Fibroblast of lung (primary cell): Measurements from ENCODE around the gene ALDH7A1. TPM values are rescaled to one million over a fixed set of nuclear protein-coding genes. Genes with fewer than 3 reads are reported as not detected.
"Not testable (repeated sequence)": the region's sequence is repeated elsewhere in the genome, so short reads cannot be mapped to it uniquely, and the experiment has no call there.

ENCODE experiments used
- DNase-seq, 2 donors: peaks; one replicate each; pipeline versions ENCODE4 v3.0.0 to v3.0.0-alpha.2; 2010; ENCODE audit warnings: low read depth in 2 of 2
- H2AFZ ChIP-seq: 2 replicates; pipeline ENCODE4 v1.5.1; 2012; ENCODE audit warnings: low read length, control low read depth, inconsistent platforms
- H3K27ac ChIP-seq: 2 replicates; pipeline ENCODE4 v1.5.1; 2011; ENCODE audit warnings: low read length, control low read depth; ENCODE audit not compliant: insufficient read depth
- H3K27me3 ChIP-seq: 2 replicates; pipeline ENCODE4 v1.5.1; 2011; ENCODE audit warnings: mild to moderate bottlenecking, low read length; ENCODE audit not compliant: control insufficient read depth, insufficient read depth
- H3K36me3 ChIP-seq: 2 replicates; pipeline ENCODE4 v1.5.1; 2011; ENCODE audit warnings: low read length; ENCODE audit not compliant: control insufficient read depth, insufficient read depth
- H3K4me1 ChIP-seq: 2 replicates; pipeline ENCODE4 v1.5.1; 2011; ENCODE audit warnings: low read length; ENCODE audit not compliant: control insufficient read depth, insufficient read depth; ENCODE audit errors: extremely low read depth
- H3K4me2 ChIP-seq: 2 replicates; pipeline ENCODE4 v1.5.1; 2011; ENCODE audit warnings: low read length, control low read depth; ENCODE audit not compliant: insufficient read depth; ENCODE audit errors: extremely low read depth
- H3K4me3 ChIP-seq, 4 experiments: fragments of 200-600 bp in 1 of 4; sonication (generic) in 1 of 4; replicated peaks in 1 of 4; 2 replicates each; pipeline ENCODE4 v1.5.1; 2011 to 2016; ENCODE audit warnings: low read length in 4 of 4, low read depth in 3 of 4, mild to moderate bottlenecking in 3 of 4, control low read depth in 2 of 4, inconsistent platforms in 1 of 4, mixed read lengths in 1 of 4; ENCODE audit not compliant: insufficient read depth in 1 of 4; ENCODE audit errors: control extremely low read depth in 1 of 4
- H3K79me2 ChIP-seq: 2 replicates; pipeline ENCODE4 v1.5.1; 2012; ENCODE audit warnings: mild to moderate bottlenecking, low read length, inconsistent platforms; ENCODE audit not compliant: control insufficient read depth, insufficient read depth
- H3K9ac ChIP-seq: 2 replicates; pipeline ENCODE4 v1.5.1; 2011; ENCODE audit warnings: mild to moderate bottlenecking, low read length, control low read depth; ENCODE audit not compliant: insufficient read depth
- H3K9me3 ChIP-seq: 2 replicates; pipeline ENCODE4 v1.5.1; 2012; ENCODE audit warnings: low read depth, low read length; ENCODE audit not compliant: control insufficient read depth, insufficient read depth
- H4K20me1 ChIP-seq: 2 replicates; pipeline ENCODE4 v1.5.1; 2011; ENCODE audit warnings: low read length; ENCODE audit not compliant: control insufficient read depth, insufficient read depth; ENCODE audit errors: extremely low read depth
- CTCF ChIP-seq, 2 donors: IDR thresholded peaks in 1 of 2; conservative IDR thresholded peaks in 1 of 2; 1 replicate in 1 of 2; 2 replicates in 1 of 2; pipeline ENCODE4 v1.5.1; 2011 to 2012; ENCODE audit warnings: low read length in 2 of 2, control low read depth in 1 of 2, inconsistent platforms in 1 of 2, low read depth in 1 of 2, mild to moderate bottlenecking in 1 of 2
- EZH2 ChIP-seq: IDR thresholded peaks from 2 replicates; pipeline ENCODE4 v1.5.1; 2012; ENCODE audit warnings: low read length, control low read depth, mild to moderate bottlenecking; ENCODE audit errors: missing control alignments
- polyA plus RNA-seq, 2 donors: library from polyadenylated mRNA; depleted of rRNA in 1 of 2; stranded (reverse) in 1 of 2; unstranded in 1 of 2; fragments of >200 nt; gene quantifications; 2 replicates each; pipeline ENCODE4 v1.2.1, GENCODE V29; 2011 to 2012; ENCODE audit warnings: missing spikeins in 1 of 2
- total RNA-seq: library from RNA; depleted of rRNA; stranded (reverse); fragments of >200 nt; gene quantifications from 2 replicates; pipeline ENCODE4 v1.2.1, GENCODE V29; 2014

ALDH7A1 gene
- total and polyA plus RNA-seq, 2 donors (not counting 1 experiment from before 2014, with no cell fraction given), result 44.8 to 53.3 TPM

GRCh38 chr5:126519637-126520592 lies 75.1 kb downstream of the ALDH7A1 start:
- H3K27me3 ChIP-seq, result no peaks in the 10 kb centered on the region
- DNase-seq, result peak in 1 of 2 donors; percentile 45
- no peaks in the 10 kb centered on the region for H4K20me1 ChIP-seq
- H2AFZ ChIP-seq, result peak overlapping the region; percentile 83
- no peak overlapping the region for H3K4me2 ChIP-seq
- no peaks in the 10 kb centered on the region for H3K79me2 ChIP-seq
- H3K27ac ChIP-seq, result no peak overlapping the region
- H3K36me3 ChIP-seq, result no peaks in the 10 kb centered on the region
- H3K9ac ChIP-seq, result no peak overlapping the region
- TF ChIP-seq EZH2, result no peak
- TF ChIP-seq CTCF (conservative IDR thresholded peaks at IDR 0.05 in 1 of 2, IDR thresholded peaks at IDR 0.05 in 1 of 2; ENCODE audit: low read depth in 1 of 2, low read length in 2 of 2), result no peak
- H3K4me3 ChIP-seq, result no peak overlapping the region
- peaks cover 8% of the 10 kb centered on the region for H3K4me1 ChIP-seq
- H3K9me3 ChIP-seq, result no peaks in the 10 kb centered on the region

DNA sequence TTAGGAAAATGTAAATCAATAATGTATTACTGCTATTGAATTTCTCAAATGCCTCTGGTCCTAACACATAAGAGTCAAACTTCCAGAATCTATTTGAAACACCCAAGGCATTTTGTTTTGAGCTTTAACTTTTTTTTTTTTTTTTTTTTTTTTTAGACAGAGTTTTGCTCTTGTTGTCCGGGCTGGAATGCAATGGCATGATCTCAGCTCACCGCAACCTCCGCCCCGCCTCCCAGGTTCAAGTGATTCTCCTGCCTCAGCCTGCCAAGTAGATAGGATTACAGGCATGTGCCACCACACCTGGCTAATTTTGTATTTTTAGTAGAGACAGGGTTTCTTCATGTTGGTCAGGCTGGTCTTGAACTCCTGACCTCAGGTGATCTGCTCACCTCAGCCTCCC lies 75.8 kb downstream of the ALDH7A1 start:
- H3K27ac ChIP-seq, H3K36me3 ChIP-seq, H3K9me3 ChIP-seq, H3K4me2 ChIP-seq, H3K79me2 ChIP-seq, DNase-seq, H3K27me3 ChIP-seq, H2AFZ ChIP-seq, H3K4me3 ChIP-seq, H3K4me1 ChIP-seq, H4K20me1 ChIP-seq, H3K9ac ChIP-seq: not testable (repeated sequence)

- no peak overlapping the region for H3K4me3 ChIP-seq
- no peak overlapping the region for H3K9ac ChIP-seq
- TF ChIP-seq CTCF (conservative IDR thresholded peaks at IDR 0.05 in 1 of 2, IDR thresholded peaks at IDR 0.05 in 1 of 2; ENCODE audit: low read depth in 1 of 2, low read length in 2 of 2), result no peak
- TF ChIP-seq EZH2, result no peak
- H4K20me1 ChIP-seq, result no peaks in the 10 kb centered on the region
- H3K9me3 ChIP-seq, result no peaks in the 10 kb centered on the region
- H3K79me2 ChIP-seq, result no peaks in the 10 kb centered on the region
- H3K27me3 ChIP-seq, result no peaks in the 10 kb centered on the region
- H2AFZ ChIP-seq, result no peak overlapping the region
- H3K4me1 ChIP-seq, result peaks cover 12% of the 10 kb centered on the region
- no peak overlapping the region for H3K27ac ChIP-seq
- no peaks in the 10 kb centered on the region for H3K36me3 ChIP-seq
- no peak overlapping the region for H3K4me2 ChIP-seq
- no peak for DNase-seq
Measured at GRCh38 chr5:126516852-126517251, 78.2 kb downstream of the ALDH7A1 start.
